Endothelial cell of umbilical vein (primary cell): Measurements from ENCODE around the gene CPA4. TPM values are rescaled to one million over a fixed set of nuclear protein-coding genes. Genes with fewer than 3 reads are reported as not detected.

Experiments used
- BruUV-seq: library from RNA; stranded (reverse); fragments of 400-500 nt; replicated peaks from 2 replicates; lab custom pipeline; 2021; lab: Mats Ljungman, UMichigan
- CTCF ChIA-PET: fragments of 300-600, 350-600 bp; sonication (Branson Sonifier 250); formaldehyde crosslinking; loops from one replicate; lab custom pipeline; 2021; ENCODE audit warnings: antibody characterized with exemption, inconsistent platforms; lab: Charles Lee
- POLR2A ChIA-PET: fragments of 300-600, 350-600 bp; sonication (Branson Sonifier 250); formaldehyde crosslinking; loops from one replicate; lab custom pipeline; 2021; ENCODE audit warnings: antibody characterized with exemption, inconsistent platforms; lab: Charles Lee
- DNase-seq: peaks from one replicate; pipeline ENCODE4 v3.0.0-alpha.2; 2011; ENCODE audit warnings: low read depth, low spot score
- FAIRE-seq: peaks from 2 replicates; lab custom pipeline; 2011; peaks lifted over from hg19 to GRCh38; lab: Jason Lieb, UNC
- H2AFZ ChIP-seq: 2 replicates; pipeline ENCODE4 v1.6.0; 2012; ENCODE audit warnings: low read depth, low read length, control low read depth, inconsistent platforms
- H3K27ac ChIP-seq: 2 replicates; pipeline ENCODE4 v1.5.1; 2011; ENCODE audit warnings: low read depth, mild to moderate bottlenecking, control low read depth, low read length, moderate library complexity; ENCODE audit not compliant: insufficient read depth
- H3K27me3 ChIP-seq, 2 experiments: 2 replicates each; pipeline versions ENCODE4 v1.6.0 to v1.6.1; 2011; ENCODE audit warnings: low read length in 2 of 2, mixed read lengths in 1 of 2; ENCODE audit not compliant: control insufficient read depth in 2 of 2, insufficient read depth in 2 of 2
- H3K36me3 ChIP-seq, 2 experiments: 2 replicates in 1 of 2; 3 replicates in 1 of 2; pipeline ENCODE4 v1.5.1; 2011; ENCODE audit warnings: low read length in 2 of 2, mild to moderate bottlenecking in 1 of 2, moderate library complexity in 1 of 2; ENCODE audit not compliant: control insufficient read depth in 2 of 2, insufficient read depth in 2 of 2; ENCODE audit errors: extremely low read depth in 1 of 2
- H3K4me1 ChIP-seq: 3 replicates; pipeline ENCODE4 v1.5.1; 2011; ENCODE audit warnings: mild to moderate bottlenecking, low read length; ENCODE audit not compliant: control insufficient read depth, insufficient read depth; ENCODE audit errors: extremely low read depth
- H3K4me2 ChIP-seq: 2 replicates; pipeline ENCODE4 v1.6.1; 2011; ENCODE audit warnings: low read length, control low read depth, mixed read lengths; ENCODE audit not compliant: insufficient read depth
- H3K4me3 ChIP-seq, 3 experiments: fragments of 200-600 bp in 1 of 3; sonication (generic), shearing (Covaris generic) in 1 of 3; replicated peaks in 1 of 3; 2 replicates each; pipeline ENCODE4 v1.5.1; 2011 to 2016; ENCODE audit warnings: control low read depth in 3 of 3, low read length in 3 of 3, mild to moderate bottlenecking in 2 of 3, inconsistent platforms in 1 of 3, low read depth in 1 of 3, moderate library complexity in 1 of 3; ENCODE audit not compliant: insufficient read depth in 1 of 3
- H3K79me2 ChIP-seq: 2 replicates; pipeline ENCODE4 v1.6.0; 2012; ENCODE audit warnings: low read length, inconsistent platforms; ENCODE audit not compliant: control insufficient read depth, insufficient read depth
- H3K9ac ChIP-seq: replicated peaks from 2 replicates; pipeline ENCODE3; 2011; ENCODE audit warnings: low read length, control low read depth; ENCODE audit not compliant: insufficient read depth; ENCODE audit errors: extremely low read depth
- H3K9me1 ChIP-seq: replicated peaks from 3 replicates; pipeline ENCODE4 v1.6.0; 2011; ENCODE audit warnings: mild to moderate bottlenecking, low read length; ENCODE audit not compliant: control insufficient read depth, insufficient read depth; ENCODE audit errors: extremely low read depth
- H3K9me3 ChIP-seq: replicated peaks from 2 replicates; pipeline ENCODE4 v1.5.1; 2012; ENCODE audit warnings: low read length, inconsistent platforms; ENCODE audit not compliant: control insufficient read depth, insufficient read depth
- H4K20me1 ChIP-seq: replicated peaks from 2 replicates; pipeline ENCODE3; 2011; ENCODE audit warnings: mild to moderate bottlenecking, low read length; ENCODE audit not compliant: control insufficient read depth, insufficient read depth; ENCODE audit errors: extremely low read depth
- EZH2 ChIP-seq: IDR thresholded peaks from 2 replicates; pipeline ENCODE4 v1.6.1; 2012; ENCODE audit warnings: borderline replicate concordance, low read depth, mild to moderate bottlenecking, moderate library complexity, low read length, inconsistent platforms; ENCODE audit not compliant: severe bottlenecking
- FOS ChIP-seq: IDR thresholded peaks from 2 replicates; pipeline ENCODE4 v1.6.1; 2011; ENCODE audit warnings: mild to moderate bottlenecking, low read length, moderate library complexity, borderline replicate concordance; ENCODE audit not compliant: insufficient read depth
- GATA2 ChIP-seq: IDR thresholded peaks from 2 replicates; pipeline ENCODE4 v1.7.0; 2011; ENCODE audit warnings: low read depth, mild to moderate bottlenecking, moderate library complexity, mixed read lengths, low read length; ENCODE audit not compliant: insufficient read length, insufficient read depth
- JUN ChIP-seq: IDR thresholded peaks from 2 replicates; pipeline ENCODE4 v1.6.1; 2011; ENCODE audit warnings: borderline replicate concordance, low read depth; ENCODE audit not compliant: insufficient read length, insufficient read depth
- MYC ChIP-seq: IDR thresholded peaks from one replicate; pipeline ENCODE4 v1.6.1; 2011; ENCODE audit warnings: mild to moderate bottlenecking, low read depth, low read length
- POLR2A ChIP-seq: IDR thresholded peaks from 2 replicates; pipeline ENCODE4 v1.6.1; 2012; ENCODE audit warnings: low read depth, mild to moderate bottlenecking, control low read depth, low read length
- POLR2AphosphoS5 ChIP-seq: IDR thresholded peaks from 2 replicates; pipeline ENCODE4 v1.6.1; 2012; ENCODE audit warnings: low read depth, mild to moderate bottlenecking, control low read depth, low read length, moderate library complexity; ENCODE audit not compliant: insufficient read depth
- dilution Hi-C: fragments of 300-500 bp; cut with MboI; formaldehyde crosslinking; loops from one replicate; pipeline ENCODE4 v1.15.0; 2019; ENCODE audit warnings: low sequenced_read_pairs; ENCODE audit not compliant: extremely low pct_ligation_motif_present
- intact Hi-C: fragments of 100-400 bp; cut with micrococcal nuclease; formaldehyde crosslinking; loops from one replicate; pipeline ENCODE4 v1.10.0; 2022
- polyA plus RNA-seq, 4 experiments: library from polyadenylated mRNA; depleted of rRNA in 3 of 4; stranded (reverse) in 3 of 4; unstranded in 1 of 4; fragments of >200 nt; gene quantifications; 2 replicates each; pipeline versions ENCODE4 v1.2.1 to v1.2.3, GENCODE V29; 2011 to 2012; ENCODE audit warnings: missing spikeins in 1 of 4
- total RNA-seq: library from RNA; stranded (reverse); gene quantifications from 2 replicates; pipeline ENCODE4 v1.2.3, GENCODE V29; 2021
- TF ChIP-seq, protein P1 (sequence below), 2 donors: IDR thresholded peaks; 1 replicate in 1 of 2; 2 replicates in 1 of 2; pipeline ENCODE4 v1.5.1; 2011; ENCODE audit warnings: low read length in 2 of 2, mild to moderate bottlenecking in 2 of 2, moderate library complexity in 2 of 2, control low read depth in 1 of 2, inconsistent platforms in 1 of 2, low read depth in 1 of 2; ENCODE audit not compliant: insufficient read depth in 1 of 2; ENCODE audit errors: extremely low read depth in 1 of 2
- TF ChIP-seq, protein P2 (sequence below): IDR thresholded peaks from 2 replicates; pipeline ENCODE4 v1.6.1; 2011; ENCODE audit not compliant: insufficient read depth, insufficient read length

Gene CPA4
- total and polyA plus RNA-seq, 2 donors (not counting 3 experiments of a cell fraction or from before 2014, with no cell fraction given) = 0.36 TPM; not detected in 1

DNA sequence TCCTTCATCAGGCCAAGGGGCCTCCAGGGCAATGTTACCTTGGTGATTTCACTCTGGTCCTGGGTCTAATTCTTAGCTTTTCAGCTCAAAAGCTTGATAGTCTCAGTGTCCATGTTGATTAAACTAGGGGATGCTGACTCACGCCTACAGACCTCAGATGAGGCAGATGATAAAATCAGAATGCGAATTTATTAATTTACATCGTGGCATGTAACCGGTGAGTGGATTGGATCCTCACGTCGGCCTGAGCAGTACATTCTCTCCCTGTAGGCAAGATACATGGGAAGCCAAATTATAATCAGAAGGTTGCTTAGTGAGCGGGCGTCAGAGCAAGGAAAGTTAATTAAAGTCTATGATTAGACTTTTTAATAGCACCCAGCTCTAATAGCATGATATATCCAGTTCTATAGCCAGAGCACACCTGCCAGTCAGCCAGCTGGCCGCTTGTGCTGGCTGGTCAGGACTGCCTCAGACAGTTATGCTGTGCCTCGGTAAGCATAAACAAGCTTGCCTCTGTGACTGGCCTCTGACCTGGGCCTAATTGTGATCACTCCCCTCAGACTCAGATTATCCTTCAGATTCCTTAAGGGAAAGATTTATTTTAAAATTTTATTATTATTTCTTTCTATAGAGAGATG, 31.5 kb downstream of the CPA4 start:
- no peaks in the 10 kb centered on the region for H3K9me1 ChIP-seq
- no peak overlapping the region for H3K9ac ChIP-seq
- no peaks in the 10 kb centered on the region for H3K4me1 ChIP-seq
- H3K27me3 ChIP-seq = no peaks in the 10 kb centered on the region
- H2AFZ ChIP-seq = no peak overlapping the region
- no peak overlapping the region for H3K4me3 ChIP-seq
- H3K27ac ChIP-seq = no peak overlapping the region
- no peak for DNase-seq
- H3K36me3 ChIP-seq = no peaks in the 10 kb centered on the region
- intact Hi-C loops (no loop called here), dilution Hi-C loops (no loop called here)
- FAIRE-seq = no peak
- BruUV-seq = no TSS peak
- no peaks in the 10 kb centered on the region for H3K79me2 ChIP-seq
- no peak overlapping the region for H3K4me2 ChIP-seq
- ChIA-PET CTCF (interaction anchor here (1.0 to 1.8 kb wide), 2 partner anchors 10 to 50 kb away, joined by 3 to 4 read pairs; no protein-coding TSS in a partner anchor), POLR2A (no interaction called here)
- H4K20me1 ChIP-seq = no peaks in the 10 kb centered on the region
- TF ChIP-seq EZH2 (no peak), POLR2AphosphoS5 (no peak), GATA2 (no peak), FOS (no peak), JUN (no peak), POLR2A (no peak), MYC (no peak)
- TF ChIP-seq, protein P1, sequence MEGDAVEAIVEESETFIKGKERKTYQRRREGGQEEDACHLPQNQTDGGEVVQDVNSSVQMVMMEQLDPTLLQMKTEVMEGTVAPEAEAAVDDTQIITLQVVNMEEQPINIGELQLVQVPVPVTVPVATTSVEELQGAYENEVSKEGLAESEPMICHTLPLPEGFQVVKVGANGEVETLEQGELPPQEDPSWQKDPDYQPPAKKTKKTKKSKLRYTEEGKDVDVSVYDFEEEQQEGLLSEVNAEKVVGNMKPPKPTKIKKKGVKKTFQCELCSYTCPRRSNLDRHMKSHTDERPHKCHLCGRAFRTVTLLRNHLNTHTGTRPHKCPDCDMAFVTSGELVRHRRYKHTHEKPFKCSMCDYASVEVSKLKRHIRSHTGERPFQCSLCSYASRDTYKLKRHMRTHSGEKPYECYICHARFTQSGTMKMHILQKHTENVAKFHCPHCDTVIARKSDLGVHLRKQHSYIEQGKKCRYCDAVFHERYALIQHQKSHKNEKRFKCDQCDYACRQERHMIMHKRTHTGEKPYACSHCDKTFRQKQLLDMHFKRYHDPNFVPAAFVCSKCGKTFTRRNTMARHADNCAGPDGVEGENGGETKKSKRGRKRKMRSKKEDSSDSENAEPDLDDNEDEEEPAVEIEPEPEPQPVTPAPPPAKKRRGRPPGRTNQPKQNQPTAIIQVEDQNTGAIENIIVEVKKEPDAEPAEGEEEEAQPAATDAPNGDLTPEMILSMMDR (IDR thresholded peaks at IDR 0.05; ENCODE audit: extremely low read depth in 1 of 2, insufficient read depth in 1 of 2, low read depth in 1 of 2, low read length in 2 of 2) = no peak
- TF ChIP-seq, protein P2, sequence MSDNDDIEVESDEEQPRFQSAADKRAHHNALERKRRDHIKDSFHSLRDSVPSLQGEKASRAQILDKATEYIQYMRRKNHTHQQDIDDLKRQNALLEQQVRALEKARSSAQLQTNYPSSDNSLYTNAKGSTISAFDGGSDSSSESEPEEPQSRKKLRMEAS = no peak
- H3K9me3 ChIP-seq = no peaks in the 10 kb centered on the region
